HG03066 (cell line): Measurements from ENCODE around the gene HIGD1C.
"Not testable (repeated sequence)": the region's sequence is repeated elsewhere in the genome, so short reads cannot be mapped to it uniquely, and the experiment has no call there.

Source experiments
- ATAC-seq: cut with Tn5 transposase; IDR thresholded peaks from one replicate; pipeline ENCODE4 v1.9.1; 2021; ENCODE audit warnings: low read depth; ENCODE audit not compliant: unreplicated experiment

The HIGD1C gene

DNA sequence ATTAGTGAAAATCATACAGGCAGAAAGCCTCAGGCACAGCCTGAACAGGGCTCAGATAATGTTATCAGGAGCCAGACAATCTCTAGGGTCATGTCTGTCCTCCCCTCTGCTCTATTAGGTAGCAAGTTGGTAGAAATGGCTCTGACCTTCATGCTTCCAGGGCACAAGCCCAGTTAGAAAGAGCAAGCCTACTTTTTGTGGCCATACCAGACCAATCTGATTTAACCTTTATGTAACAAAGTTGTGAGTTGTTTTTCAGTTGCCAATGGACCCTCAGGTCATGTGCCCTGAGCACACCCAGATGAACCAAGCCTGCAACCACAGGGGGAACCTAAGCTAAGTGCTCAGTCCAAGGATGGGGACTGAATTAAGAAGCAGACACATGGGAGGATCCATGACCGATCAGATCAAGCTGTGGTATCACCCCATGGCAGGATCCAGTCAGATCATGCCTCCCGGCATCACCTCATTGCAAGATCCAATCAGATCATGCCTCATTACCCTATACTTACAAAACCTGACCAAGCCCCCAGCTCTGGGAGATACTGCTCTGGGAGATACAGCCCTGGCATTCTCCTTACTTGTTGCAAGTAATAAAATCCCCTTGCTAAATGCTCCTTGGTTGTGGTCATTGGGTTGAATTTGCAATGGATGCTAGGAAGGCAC is 18.8 kb upstream of the HIGD1C start:
- no peak for ATAC-seq

DNA sequence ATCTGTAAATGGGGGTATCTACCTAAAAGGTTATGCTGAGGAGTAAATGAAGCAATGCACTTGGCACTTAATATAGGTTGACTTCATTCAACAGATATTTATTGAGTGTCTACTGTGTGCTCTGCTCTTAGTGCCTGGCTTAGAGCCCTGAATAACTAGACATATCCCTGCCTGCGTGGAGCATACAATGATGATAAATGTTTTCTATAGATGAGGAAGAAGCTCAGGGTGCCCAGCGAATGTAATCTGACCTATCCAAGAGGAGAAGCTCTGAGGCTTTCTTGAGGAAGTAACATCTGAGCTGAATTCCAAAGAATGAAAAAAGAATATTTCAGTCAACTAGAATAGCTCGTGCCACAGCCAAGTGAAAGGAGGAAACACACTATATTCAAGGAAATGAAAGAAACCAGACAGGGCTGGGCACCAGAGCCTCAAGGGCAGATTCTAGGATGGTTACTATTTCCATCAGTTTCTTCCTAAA is 17.9 kb upstream of the HIGD1C start:
- ATAC-seq: no peak

GRCh38 chr12:50934981-50935807 is 17.1 kb upstream of the HIGD1C start:
- ATAC-seq: no peak

DNA sequence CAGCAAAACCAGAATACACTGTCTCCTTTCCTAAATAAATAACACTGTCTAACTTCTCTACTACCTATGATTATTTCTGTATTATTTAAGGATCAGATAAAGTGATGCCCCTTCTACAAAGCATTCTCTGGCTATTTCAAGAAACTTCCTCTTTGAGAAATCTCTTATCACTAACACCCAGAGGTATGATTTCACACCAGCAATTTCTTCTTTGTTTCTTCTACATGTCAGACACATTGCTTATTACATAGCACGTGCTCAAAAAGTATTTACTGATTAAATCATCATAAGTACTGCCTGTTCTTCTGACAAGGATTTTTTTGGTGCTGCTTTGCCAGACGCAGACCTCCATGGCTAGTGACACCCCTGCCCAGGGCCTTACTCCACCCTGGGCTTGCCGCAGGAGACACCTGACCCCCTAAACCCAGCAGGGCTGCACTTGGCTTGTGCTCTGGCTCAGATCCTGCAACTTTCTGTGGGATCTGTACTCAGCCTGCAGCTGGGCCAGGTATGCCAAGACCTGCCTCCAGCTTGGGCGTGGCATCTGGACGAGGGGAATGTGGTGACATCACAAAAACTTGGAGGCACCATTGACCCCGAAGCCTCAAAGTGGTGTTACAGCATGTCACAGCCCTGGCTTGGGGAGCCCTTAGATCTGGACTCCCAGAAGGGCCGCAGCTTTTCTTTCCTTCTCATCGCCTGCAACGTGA is 15.4 kb upstream of the HIGD1C start:
- no peak for ATAC-seq

GRCh38 chr12:50937653-50938052 is 14.7 kb upstream of the HIGD1C start:
- no peak for ATAC-seq

- ATAC-seq: no peak
Measured at GRCh38 chr12:50947933-50948626, 4.3 kb upstream of the HIGD1C start.

GRCh38 chr12:50948798-50949197 is 3.5 kb upstream of the HIGD1C start:
- no peak for ATAC-seq

DNA sequence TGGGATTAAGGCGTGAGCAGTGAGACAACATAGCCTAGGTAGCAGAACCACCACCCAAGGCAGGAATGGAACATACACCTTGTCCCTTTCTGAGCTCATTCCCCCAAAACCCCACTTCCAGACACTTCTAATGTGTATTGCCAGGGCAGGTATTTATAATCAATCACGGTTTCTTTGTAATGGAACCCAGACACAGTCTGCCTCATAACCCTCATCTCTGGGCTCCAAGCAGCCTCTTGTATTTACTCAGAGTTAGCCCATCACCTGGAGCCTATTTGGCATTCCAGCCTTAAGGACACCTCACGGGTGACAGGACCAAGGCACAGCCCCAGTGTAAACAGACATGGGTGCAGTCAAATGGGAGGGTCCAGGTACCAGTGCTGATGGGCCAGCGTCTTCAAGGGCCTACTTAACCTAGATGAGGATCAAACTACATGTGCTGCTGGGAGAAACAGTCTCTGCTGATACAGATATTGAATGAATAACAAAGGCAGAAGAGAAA is 2.5 kb upstream of the HIGD1C start:
- no peak for ATAC-seq

DNA sequence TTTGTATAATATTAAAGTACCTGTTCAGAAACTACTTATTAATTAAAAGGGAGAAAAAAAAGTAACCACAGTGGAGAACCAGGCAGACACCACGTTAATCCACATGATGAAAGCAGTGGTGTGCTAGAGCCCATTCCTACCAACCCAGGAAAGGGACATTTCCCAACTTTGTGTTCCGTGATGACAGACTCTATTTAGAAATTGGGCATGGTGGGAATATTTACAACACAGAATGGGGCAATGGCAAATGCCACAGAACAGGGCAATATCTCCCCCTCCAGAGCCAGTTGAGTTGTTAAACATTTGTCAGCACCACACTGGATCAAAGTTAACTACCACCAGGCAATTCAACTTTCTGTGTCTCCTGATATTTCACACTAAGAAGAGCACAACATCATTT is 1.2 kb upstream of the HIGD1C start:
- no peak for ATAC-seq

DNA sequence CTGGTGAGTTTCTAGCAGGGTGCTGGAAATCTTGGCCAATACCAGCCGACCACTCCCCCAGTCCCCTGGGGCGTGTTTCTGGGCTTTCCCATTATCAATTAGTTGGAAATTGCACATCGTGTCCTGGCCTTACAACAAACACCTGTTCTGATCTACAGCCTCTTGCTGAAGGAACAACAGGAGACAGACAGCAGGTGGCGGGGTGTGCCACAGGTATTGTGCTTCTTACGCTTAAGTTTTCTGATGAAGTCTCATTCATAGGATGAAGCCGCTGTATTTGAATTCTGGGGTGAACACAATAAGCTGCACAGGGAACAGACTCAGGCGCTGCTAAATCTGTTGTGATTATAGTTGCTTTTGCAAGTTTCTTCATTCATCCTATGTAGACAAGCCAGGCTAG is 703 bp downstream of the HIGD1C start:
- ATAC-seq: no peak

DNA sequence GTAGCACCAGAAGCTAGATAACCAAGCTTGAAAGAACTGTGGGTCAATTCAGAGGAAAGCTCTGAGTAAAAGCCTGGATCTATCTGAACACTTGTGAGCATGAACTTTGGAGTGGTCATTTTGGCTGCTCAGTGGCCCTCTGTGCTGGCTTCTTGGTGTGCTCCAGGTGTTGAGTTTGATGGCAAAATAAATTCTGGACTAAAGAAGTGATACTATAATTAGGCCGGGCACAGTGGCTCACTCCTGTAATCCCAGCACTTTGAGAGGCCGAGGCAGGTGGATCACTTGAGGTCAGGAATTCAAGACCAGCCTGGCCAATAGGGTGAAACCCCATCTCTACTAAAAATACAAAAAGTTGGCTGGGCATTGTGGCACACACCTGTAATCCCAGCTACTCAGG is 2.4 kb downstream of the HIGD1C start:
- ATAC-seq: not testable (repeated sequence)

DNA sequence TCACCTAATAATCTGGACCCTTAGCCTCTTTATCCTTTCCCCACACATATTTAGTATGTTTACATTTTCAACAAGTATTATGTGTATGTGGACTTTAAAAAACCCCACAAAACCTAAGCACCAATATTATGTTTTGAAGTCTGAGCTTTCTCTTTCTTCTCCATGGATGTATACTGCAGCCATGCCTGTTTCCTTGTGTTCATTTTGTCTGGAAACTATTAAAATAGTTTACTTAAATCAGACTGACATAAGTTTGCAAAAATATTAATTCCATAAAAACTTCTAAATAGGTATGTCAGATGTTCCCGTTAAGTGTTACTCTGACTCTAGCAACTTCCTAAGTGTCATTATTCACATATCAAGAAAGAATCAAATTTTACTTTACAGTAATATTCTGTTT is 2.9 kb downstream of the HIGD1C start:
- no peak for ATAC-seq

GRCh38 chr12:50955697-50956096 is 3.4 kb downstream of the HIGD1C start:
- ATAC-seq: no peak

DNA sequence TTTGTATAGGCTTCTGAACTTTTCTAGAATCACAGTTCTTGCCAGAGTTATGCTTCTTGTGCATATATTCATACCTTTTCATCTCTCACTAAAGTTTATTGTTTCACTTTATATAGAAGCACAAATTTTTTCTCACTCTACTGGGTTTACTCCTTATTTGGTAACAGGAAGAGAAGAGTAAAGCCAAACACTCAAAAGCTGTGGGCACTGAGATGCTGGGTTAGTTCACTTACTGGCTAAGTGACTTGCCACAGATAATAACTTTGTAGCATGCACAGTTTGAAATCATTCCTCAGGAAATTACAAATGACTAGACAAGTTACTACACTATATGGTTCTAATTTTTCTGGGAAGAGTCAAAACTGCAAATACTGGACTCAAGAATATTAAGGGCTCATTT is 7.8 kb downstream of the HIGD1C start:
- ATAC-seq: no peak

DNA sequence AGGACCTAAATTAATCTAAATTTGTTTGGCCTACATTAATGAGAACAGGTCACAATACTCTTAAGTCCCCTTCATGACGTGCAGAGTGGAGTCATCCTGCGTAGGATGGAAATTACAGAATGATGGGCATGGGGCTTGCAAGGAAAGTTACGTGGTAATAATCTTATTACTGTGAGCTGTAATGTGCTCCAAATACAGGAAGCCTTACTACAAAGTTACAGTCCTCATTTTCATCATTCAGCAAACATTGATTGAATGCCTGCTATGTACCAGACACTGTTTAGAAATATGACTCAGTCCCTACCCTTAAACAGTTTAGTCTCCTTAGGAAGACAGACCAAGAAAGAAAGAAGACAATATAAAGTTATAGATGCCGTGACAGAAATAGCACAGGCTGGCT is 9.4 kb downstream of the HIGD1C start:
- ATAC-seq: no peak

DNA sequence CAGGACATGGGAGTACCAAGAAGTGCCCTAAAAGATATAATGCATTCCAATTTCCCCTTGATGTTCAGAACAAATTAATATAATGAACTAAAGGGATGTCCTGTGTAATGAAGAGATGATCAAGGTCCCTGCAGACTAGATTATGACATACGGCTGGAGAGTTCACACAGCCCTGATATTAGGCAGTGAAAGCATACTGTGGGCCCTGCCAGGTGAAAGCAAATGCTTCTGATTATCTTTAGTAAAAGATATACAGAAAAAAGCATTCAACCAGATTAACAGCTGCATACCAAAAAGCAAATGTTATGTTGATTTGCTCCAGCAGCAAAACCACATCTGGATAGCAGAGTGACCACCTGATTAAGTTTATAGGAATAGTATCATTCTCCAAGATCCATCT is 12.1 kb downstream of the HIGD1C start:
- no peak for ATAC-seq

- no peak for ATAC-seq
Measured at GRCh38 chr12:50971946-50972345, 19.6 kb downstream of the HIGD1C start.

GRCh38 chr12:50979369-50980052 is 27.2 kb downstream of the HIGD1C start:
- no peak for ATAC-seq

DNA sequence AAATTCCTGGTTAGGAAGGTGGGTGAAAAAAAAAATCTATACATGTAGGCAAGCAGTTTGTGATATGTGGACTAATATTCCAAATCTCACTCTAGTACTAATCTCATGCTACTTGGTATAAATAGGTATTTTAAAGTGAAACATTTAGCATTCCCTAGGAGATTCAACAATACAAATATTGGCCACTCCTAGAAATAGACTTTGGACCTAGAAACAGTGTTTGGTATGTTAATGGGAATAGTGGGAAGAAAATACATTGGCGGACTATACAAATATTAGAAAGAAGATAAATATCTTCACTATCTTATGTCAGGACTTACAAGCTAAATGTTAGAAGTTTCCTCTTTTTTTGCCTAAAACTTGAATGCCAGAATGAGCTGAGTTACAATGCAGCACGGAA is 28.2 kb downstream of the HIGD1C start:
- ATAC-seq: no peak
